ENCODE data around the gene ZMYND19. TPM values are rescaled to one million over a fixed set of nuclear protein-coding genes. Genes with fewer than 3 reads are reported as not detected.

The ZMYND19 gene
- polyA plus RNA-seq, 1 experiment, result 14.9 TPM

DNA sequence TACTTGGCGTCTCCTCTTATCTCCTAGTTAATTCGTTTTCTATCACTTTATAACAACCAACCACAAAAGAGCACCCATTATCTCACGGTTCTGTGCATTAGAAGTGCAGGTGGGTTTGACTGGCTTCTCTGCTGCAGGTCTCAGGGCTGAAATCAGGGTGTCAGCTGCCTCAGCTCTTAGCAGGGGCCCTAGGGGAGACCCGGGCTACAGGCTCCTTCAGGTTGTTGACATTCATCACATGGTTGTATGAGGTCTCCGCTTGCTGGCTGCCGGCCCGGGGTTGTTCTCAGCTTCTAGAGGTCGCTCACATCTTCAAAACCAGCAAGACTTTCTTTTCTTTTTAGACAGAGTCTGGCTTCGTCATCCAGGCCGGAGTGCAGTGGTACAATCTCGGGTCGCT is 2.9 kb upstream of the ZMYND19 start:
- DNase-seq (ENCODE audit: low read depth), result no peak
- no peaks in the 10 kb centered on the region for H3K27me3 ChIP-seq (ENCODE audit: control insufficient read depth, insufficient read depth, low read length)
- H3K4me3 ChIP-seq (ENCODE audit: low read depth, low read length), result no peak overlapping the region
- H3K36me3 ChIP-seq (ENCODE audit: control insufficient read depth, insufficient read depth, low read length), result peaks cover 3% of the 10 kb centered on the region
- POLR2A ChIA-PET, result no interaction called here
- CTCF ChIA-PET, result interaction anchor here (1.4 kb wide), 1 partner anchor 14 kb away, joined by 3 read pairs; the partner anchor contains the start of gene DPH7
- TF ChIP-seq, protein P1, sequence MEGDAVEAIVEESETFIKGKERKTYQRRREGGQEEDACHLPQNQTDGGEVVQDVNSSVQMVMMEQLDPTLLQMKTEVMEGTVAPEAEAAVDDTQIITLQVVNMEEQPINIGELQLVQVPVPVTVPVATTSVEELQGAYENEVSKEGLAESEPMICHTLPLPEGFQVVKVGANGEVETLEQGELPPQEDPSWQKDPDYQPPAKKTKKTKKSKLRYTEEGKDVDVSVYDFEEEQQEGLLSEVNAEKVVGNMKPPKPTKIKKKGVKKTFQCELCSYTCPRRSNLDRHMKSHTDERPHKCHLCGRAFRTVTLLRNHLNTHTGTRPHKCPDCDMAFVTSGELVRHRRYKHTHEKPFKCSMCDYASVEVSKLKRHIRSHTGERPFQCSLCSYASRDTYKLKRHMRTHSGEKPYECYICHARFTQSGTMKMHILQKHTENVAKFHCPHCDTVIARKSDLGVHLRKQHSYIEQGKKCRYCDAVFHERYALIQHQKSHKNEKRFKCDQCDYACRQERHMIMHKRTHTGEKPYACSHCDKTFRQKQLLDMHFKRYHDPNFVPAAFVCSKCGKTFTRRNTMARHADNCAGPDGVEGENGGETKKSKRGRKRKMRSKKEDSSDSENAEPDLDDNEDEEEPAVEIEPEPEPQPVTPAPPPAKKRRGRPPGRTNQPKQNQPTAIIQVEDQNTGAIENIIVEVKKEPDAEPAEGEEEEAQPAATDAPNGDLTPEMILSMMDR (IDR thresholded peaks at IDR 0.05; ENCODE audit: insufficient read depth, low read depth, low read length), result no peak

DNA sequence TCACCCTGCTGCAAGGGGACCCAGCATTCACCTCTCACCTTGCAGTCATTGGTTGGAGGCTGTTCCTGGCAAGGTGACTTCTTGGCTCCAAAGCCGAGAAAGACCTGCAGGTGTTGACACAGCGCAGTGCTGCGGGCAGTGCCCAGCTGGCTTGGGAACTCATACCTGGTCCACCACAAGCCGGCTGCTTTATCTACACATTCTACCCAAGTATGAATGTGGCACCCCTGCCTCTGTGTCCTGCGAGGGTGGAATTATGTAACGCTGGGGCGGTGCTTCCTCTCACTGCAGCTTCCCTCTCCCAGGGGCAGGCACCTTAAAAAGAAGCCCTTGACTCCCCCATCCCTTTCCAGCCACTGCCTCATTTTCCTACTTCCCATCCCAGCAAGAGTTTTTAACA is 2.5 kb upstream of the ZMYND19 start:
- H3K27me3 ChIP-seq (ENCODE audit: control insufficient read depth, insufficient read depth, low read length), result no peaks in the 10 kb centered on the region
- POLR2A ChIA-PET, result no interaction called here
- H3K36me3 ChIP-seq (ENCODE audit: control insufficient read depth, insufficient read depth, low read length), result peaks cover 6% of the 10 kb centered on the region
- TF ChIP-seq, protein P1 (IDR thresholded peaks at IDR 0.05; ENCODE audit: insufficient read depth, low read depth, low read length), result no peak
- H3K4me3 ChIP-seq (ENCODE audit: low read depth, low read length), result no peak overlapping the region
- CTCF ChIA-PET, result interaction anchor here (1.4 kb wide), 1 partner anchor 14 kb away, joined by 3 read pairs; the partner anchor contains the start of gene DPH7
- no peak for DNase-seq (ENCODE audit: low read depth)

DNA sequence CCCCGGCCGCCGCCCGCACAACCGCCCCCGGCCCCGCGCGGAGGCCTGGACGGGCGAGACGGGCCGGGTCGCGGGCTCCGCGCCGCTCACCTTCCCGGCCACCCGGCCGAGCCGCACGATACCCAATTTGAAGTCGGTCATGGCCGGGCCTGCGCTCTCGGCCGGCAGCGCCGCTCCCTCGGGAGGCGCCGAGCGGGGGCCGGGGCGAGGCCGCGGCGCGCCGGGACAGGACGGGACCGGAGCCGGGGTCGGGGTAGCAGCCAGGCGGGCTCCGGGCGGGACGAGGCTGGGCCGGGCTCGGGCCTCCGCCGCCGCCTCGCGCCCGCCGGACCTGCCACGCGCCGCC is 216 bp downstream of the ZMYND19 start:
- POLR2A ChIA-PET, result no interaction called here
- TF ChIP-seq, protein P1 (IDR thresholded peaks at IDR 0.05; ENCODE audit: insufficient read depth, low read depth, low read length), result no peak
- Histone ChIP-seq H3K27me3 (ENCODE audit: control insufficient read depth, insufficient read depth, low read length) (no peaks in the 10 kb centered on the region), H3K36me3 (ENCODE audit: control insufficient read depth, insufficient read depth, low read length) (peaks cover 19% of the 10 kb centered on the region), H3K4me3 (ENCODE audit: low read depth, low read length) (peak overlapping the region; percentile 70)
- CTCF ChIA-PET, result interaction anchor here (1.5 kb wide), 1 partner anchor 55 kb away, joined by 4 read pairs; no protein-coding TSS in a partner anchor
- DNase-seq (ENCODE audit: low read depth), result no peak

DNA sequence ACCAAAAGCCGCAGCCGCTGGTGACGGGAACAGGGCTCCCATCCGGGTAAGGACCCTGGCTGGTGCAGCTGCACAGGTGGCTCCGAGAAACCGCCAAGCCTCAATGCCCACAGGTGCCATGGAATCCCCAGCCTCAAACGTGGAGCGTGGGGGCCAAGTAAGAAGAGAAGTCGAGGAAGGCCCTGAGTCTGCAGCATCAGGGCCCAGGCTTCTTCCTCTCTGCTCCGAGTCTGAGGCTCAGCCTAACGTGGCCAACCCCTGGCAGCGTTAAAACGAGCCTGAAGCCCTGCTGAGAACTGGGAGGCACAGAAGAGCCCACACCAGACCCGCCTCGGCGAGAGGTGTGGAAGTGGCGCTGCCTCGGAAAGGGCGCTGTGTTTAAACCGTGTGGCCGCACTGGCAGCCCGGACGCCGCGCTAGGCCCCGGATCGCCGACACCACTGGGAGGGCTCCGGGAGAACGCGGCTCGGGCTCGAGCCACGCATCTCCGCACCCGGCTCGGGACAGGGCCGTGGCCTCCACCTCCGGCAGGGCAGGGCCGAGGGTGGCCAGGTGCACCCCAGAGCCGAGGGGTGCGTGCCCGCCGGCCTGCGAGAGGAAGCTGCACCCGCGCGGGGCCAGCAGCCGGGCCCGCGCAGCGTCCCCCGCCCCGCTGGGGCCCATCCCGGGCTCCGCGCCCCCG is 730 bp downstream of the ZMYND19 start:
- TF ChIP-seq, protein P1 (IDR thresholded peaks at IDR 0.05; ENCODE audit: insufficient read depth, low read depth, low read length), result no peak
- ChIA-PET POLR2A (no interaction called here), CTCF (interaction anchor here (2.6 kb wide), 1 partner anchor 11 kb away, joined by 26 read pairs; the partner anchor contains the start of gene DPH7)
- H3K27me3 ChIP-seq (ENCODE audit: control insufficient read depth, insufficient read depth, low read length), result no peaks in the 10 kb centered on the region
- H3K4me3 ChIP-seq (ENCODE audit: low read depth, low read length), result peak overlapping the region; percentile 70
- peaks cover 20% of the 10 kb centered on the region for H3K36me3 ChIP-seq (ENCODE audit: control insufficient read depth, insufficient read depth, low read length)
- no peak for DNase-seq (ENCODE audit: low read depth)

DNA sequence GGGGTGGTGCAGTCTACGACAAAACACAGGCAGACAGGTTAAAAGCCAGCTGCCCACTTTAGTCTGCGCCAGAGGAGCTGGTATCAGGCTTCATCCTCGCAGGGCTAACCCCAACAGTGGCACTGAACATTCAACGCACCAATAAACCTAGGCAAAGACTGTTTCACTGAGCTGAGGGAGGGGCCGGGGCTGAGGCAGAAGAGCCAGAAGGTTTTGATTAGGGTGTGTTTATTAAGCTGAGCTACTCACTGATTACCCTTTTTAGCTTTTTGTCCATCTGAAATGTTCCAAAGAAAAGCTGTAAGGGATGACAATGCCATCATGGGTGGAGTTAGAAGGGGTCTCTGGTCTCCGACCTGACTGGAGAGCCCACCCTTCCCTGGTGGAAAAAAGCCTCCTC is 1.4 kb downstream of the ZMYND19 start:
- CTCF ChIA-PET, result interaction anchor here (2.6 kb wide), 1 partner anchor 10 kb away, joined by 26 read pairs; the partner anchor contains the start of gene DPH7
- peak overlapping the region; percentile 70; the same call in 1 of the 2 replicates for H3K4me3 ChIP-seq (ENCODE audit: low read depth, low read length)
- POLR2A ChIA-PET, result no interaction called here
- H3K36me3 ChIP-seq (ENCODE audit: control insufficient read depth, insufficient read depth, low read length), result peaks cover 26% of the 10 kb centered on the region
- no peaks in the 10 kb centered on the region for H3K27me3 ChIP-seq (ENCODE audit: control insufficient read depth, insufficient read depth, low read length)
- TF ChIP-seq, protein P1 (IDR thresholded peaks at IDR 0.05; ENCODE audit: insufficient read depth, low read depth, low read length), result no peak
- no peak for DNase-seq (ENCODE audit: low read depth)

Data from BJ (cell line).